ENCODE data around the gene KPNA6.
A peak's percentile ranks its signal among the peaks of the same experiment; 100 is the strongest.
"Not testable (repeated sequence)": the region's sequence is repeated elsewhere in the genome, so short reads cannot be mapped to it uniquely, and the experiment has no call there.

The KPNA6 gene

DNA sequence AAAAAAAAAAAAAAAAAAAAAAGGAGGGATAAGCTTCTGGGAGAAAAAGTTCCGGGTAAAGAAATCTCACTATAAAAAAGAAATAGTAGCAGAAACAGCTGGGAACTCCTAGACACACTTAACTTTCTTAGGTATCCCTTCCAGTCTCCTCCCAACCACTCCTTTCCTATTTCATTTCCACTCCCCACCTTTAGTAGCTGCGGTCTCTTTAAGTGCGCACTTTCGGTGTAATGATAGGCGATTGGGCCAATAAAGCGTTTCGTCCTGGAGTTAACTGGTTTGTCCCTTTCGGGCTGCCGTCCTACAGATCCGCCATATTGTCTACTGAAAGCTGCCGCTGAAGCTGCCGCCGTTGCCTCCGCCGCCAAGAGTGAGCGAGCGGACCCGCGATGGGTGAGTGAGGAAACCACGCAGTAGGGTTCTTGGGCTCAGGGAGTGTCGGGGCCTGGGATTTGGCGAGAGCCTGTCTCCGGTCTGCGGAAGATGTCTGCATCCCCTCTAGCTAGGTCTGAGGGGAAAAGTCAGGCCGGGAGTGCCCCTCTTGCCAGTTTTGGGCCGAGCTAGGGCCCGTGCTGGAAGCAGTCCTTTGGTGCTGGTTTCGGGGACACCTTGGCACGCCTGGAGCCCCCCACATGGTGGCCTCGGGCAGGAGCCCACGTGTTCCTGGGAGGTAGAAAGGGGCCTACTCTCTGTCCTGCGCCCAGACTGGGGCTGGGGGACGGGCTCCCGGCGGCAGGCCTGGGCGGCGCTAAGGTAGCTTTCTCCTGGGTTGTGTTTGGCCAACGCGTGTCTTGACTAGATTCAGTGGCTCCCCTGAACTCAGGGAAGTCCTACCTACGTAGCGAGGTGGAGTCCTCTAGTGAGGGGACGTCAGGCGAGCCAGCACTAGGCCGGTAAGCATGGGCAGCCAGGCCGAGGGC lies at the start of gene KPNA6:
Gene KPNA6, plus strand, starts transcription at position 315 of the 920 bp plus-strand sequence. Its CDS starts 75 bp downstream, at position 390.
- TF ChIP-seq, protein P1, sequence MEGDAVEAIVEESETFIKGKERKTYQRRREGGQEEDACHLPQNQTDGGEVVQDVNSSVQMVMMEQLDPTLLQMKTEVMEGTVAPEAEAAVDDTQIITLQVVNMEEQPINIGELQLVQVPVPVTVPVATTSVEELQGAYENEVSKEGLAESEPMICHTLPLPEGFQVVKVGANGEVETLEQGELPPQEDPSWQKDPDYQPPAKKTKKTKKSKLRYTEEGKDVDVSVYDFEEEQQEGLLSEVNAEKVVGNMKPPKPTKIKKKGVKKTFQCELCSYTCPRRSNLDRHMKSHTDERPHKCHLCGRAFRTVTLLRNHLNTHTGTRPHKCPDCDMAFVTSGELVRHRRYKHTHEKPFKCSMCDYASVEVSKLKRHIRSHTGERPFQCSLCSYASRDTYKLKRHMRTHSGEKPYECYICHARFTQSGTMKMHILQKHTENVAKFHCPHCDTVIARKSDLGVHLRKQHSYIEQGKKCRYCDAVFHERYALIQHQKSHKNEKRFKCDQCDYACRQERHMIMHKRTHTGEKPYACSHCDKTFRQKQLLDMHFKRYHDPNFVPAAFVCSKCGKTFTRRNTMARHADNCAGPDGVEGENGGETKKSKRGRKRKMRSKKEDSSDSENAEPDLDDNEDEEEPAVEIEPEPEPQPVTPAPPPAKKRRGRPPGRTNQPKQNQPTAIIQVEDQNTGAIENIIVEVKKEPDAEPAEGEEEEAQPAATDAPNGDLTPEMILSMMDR (IDR thresholded peaks at IDR 0.05; ENCODE audit: low read depth, low read length, missing control alignments), result no peak
- peak; percentile 98 for DNase-seq
- H3K27ac ChIP-seq, result peak within 1 kb of the TSS; percentile 71
- H3K36me3 ChIP-seq (replicated peaks), result no peaks in the 10 kb centered on the region
- in situ Hi-C loops (cut with HindIII; ENCODE audit: low pct_ligation_motif_present, low sequenced_read_pairs), result no loop called here
- H3K4me3 ChIP-seq (ENCODE audit: low read depth, low read length), result peak within 1 kb of the TSS; percentile 79
- H3K27me3 ChIP-seq (replicated peaks), result no peaks in the 10 kb centered on the region

GRCh38 chr1:32060914-32061313 lies 46.9 kb upstream of the KPNA6 start:
- Histone ChIP-seq H3K27me3 (replicated peaks) (no peaks in the 10 kb centered on the region), H3K27ac (no peak overlapping the region), H3K4me3 (ENCODE audit: low read depth, low read length) (no peak overlapping the region), H3K36me3 (replicated peaks) (peaks cover 56% of the 10 kb centered on the region)
- TF ChIP-seq, protein P1 (IDR thresholded peaks at IDR 0.05; ENCODE audit: low read depth, low read length, missing control alignments), result no peak
- in situ Hi-C loops (cut with HindIII; ENCODE audit: low pct_ligation_motif_present, low sequenced_read_pairs), result no loop called here
- DNase-seq, result no peak

DNA sequence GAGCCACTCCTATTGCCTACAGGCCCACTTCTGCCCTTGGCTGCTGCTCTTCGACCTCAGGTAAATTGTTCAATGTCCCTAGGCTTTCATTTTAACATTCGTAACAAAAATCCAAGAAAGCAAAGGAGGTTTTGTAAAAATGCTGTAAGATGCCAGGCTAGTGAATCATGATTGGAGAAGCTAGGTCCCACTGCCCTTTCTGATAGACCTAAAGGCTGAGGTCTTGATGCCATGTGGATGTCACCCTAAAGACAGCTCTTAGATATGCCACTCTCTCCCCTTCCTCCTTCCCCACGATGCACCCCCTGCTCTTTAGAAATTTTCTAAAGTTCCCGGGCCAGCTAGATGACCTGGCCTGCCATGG lies 45.0 kb upstream of the KPNA6 start:
- Histone ChIP-seq H3K36me3 (replicated peaks) (peaks cover 43% of the 10 kb centered on the region), H3K4me3 (ENCODE audit: low read depth, low read length) (no peak overlapping the region), H3K27me3 (replicated peaks) (no peaks in the 10 kb centered on the region), H3K27ac (peak overlapping the region; percentile 69)
- no peak for DNase-seq
- in situ Hi-C loops (cut with HindIII; ENCODE audit: low pct_ligation_motif_present, low sequenced_read_pairs), result no loop called here
- TF ChIP-seq, protein P1 (IDR thresholded peaks at IDR 0.05; ENCODE audit: low read depth, low read length, missing control alignments), result no peak

- DNase-seq, result peak; percentile 36
- H3K27ac ChIP-seq, result peak overlapping the region; percentile 69
- in situ Hi-C loops (cut with HindIII; ENCODE audit: low pct_ligation_motif_present, low sequenced_read_pairs), result no loop called here
- H3K36me3 ChIP-seq (replicated peaks), result peaks cover 39% of the 10 kb centered on the region
- H3K4me3 ChIP-seq (ENCODE audit: low read depth, low read length), result no peak overlapping the region
- H3K27me3 ChIP-seq (replicated peaks), result no peaks in the 10 kb centered on the region
- TF ChIP-seq, protein P1 (IDR thresholded peaks at IDR 0.05; ENCODE audit: low read depth, low read length, missing control alignments), result peak; percentile 48
Measured at GRCh38 chr1:32063261-32063681, 44.6 kb upstream of the KPNA6 start.

DNA sequence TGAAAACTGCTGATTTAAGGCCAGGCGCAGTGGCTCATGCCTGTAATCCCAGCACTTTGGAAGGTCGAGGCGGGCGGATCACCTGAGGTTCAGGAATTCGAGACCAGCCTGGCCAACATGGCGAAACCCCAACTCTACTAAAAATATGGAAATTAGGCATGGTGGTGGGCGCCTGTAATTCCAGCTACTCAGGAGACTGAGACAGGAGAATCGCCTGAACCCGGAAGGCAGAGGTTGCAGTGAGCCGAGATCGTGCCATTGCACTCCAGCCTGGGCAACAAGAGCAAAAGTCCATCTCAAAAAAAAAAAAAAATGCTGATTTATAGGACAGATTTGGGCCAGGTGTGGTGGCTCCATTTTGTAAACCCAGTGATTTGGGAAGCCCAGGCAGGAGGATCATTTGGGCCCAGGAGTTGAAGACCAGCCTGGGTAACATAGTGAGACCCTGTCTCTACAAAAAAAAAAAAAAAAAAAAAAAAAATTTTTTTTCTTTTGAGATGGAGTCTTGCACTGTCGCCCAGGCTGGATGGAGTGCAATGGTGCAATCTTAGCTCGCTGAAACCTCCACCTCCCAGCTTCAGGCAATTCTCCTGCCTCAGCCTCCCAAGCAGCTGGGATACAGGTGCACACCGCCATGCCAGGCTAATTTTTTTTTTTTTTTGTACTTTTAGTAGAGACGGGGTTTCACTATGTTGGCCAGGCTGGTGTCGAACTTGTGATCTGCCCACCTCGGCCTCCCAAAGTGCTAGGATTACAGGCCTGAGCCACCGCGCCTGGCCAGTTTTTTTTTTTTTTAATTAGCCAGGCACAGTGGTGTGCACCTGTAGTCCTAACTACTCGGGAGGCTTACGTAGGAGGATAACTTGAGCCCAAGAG lies 42.0 kb upstream of the KPNA6 start:
- DNase-seq; H3K27me3 ChIP-seq (replicated peaks); in situ Hi-C loops (cut with HindIII; ENCODE audit: low pct_ligation_motif_present, low sequenced_read_pairs); H3K4me3 ChIP-seq (ENCODE audit: low read depth, low read length); H3K27ac ChIP-seq: not testable (repeated sequence)
- peaks cover 18% of the 10 kb centered on the region for H3K36me3 ChIP-seq (replicated peaks)

DNA sequence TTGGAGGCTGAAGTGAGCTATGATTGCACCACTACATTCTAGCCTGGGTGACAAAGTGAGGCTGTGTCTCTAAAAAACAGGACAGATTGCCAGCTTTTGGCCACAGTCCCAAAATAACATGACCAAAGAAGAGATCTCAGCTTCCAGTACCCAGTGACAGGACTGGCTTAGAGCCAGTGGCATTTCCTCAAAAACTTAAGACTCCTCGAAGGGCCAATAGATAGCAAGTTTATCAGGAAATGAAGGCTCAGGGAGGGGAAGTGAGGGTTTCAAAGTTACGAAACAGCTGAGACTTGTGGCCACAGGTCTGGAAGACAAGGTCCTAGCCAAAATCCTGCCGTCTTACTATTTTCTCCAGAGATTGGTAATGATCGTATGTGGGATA lies 41.4 kb upstream of the KPNA6 start:
- TF ChIP-seq, protein P1 (IDR thresholded peaks at IDR 0.05; ENCODE audit: low read depth, low read length, missing control alignments), result no peak
- peaks cover 12% of the 10 kb centered on the region for H3K36me3 ChIP-seq (replicated peaks)
- no peak overlapping the region for H3K27ac ChIP-seq
- no peaks in the 10 kb centered on the region for H3K27me3 ChIP-seq (replicated peaks)
- peak; percentile 71 for DNase-seq
- in situ Hi-C loops (cut with HindIII; ENCODE audit: low pct_ligation_motif_present, low sequenced_read_pairs), result no loop called here
- H3K4me3 ChIP-seq (ENCODE audit: low read depth, low read length), result no peak overlapping the region

All from brain microvascular endothelial cell (primary cell).